Neural cell (in vitro differentiated cells): ENCODE measurements around the gene KASH5. TPM values are rescaled to one million over a fixed set of nuclear protein-coding genes. Genes with fewer than 3 reads are reported as not detected.

Source experiments
- H2AFZ ChIP-seq: fragments of 200-600, 300-800 bp; sonication (generic), shearing (Covaris generic); 2 replicates; pipeline ENCODE4 v1.6.0; 2014; ENCODE audit warnings: low read depth, mild to moderate bottlenecking, antibody characterized with exemption, low read length, moderate library complexity
- H3F3A ChIP-seq: fragments of 200-600 bp; shearing (Covaris generic); 2 replicates; pipeline ENCODE4 v1.6.1; 2016; ENCODE audit warnings: mild to moderate bottlenecking, moderate library complexity, mixed read lengths, antibody characterized with exemption, low read length; ENCODE audit not compliant: insufficient read depth, poor library complexity, severe bottlenecking
- H3K27ac ChIP-seq: fragments of 200-600, 300-800 bp; sonication (generic), shearing (Covaris generic); 2 replicates; pipeline ENCODE4 v1.5.1; 2014; ENCODE audit warnings: mild to moderate bottlenecking, low read length, moderate library complexity
- H3K27me3 ChIP-seq: fragments of 300-800, 200-600 bp; sonication (generic), shearing (Covaris generic); 2 replicates; pipeline ENCODE4 v1.6.0; 2014; ENCODE audit warnings: mild to moderate bottlenecking, low read depth, low read length, moderate library complexity; ENCODE audit not compliant: insufficient read depth
- H3K36me3 ChIP-seq: fragments of 300-800, 200-600 bp; sonication (generic), shearing (Covaris generic); 2 replicates; pipeline ENCODE4 v1.5.1; 2014; ENCODE audit warnings: mild to moderate bottlenecking, antibody characterized with exemption, low read length, moderate library complexity; ENCODE audit not compliant: insufficient read depth
- H3K4me2 ChIP-seq: fragments of 300-800, 200-600 bp; sonication (generic), shearing (Covaris generic); 2 replicates; pipeline ENCODE4 v1.6.0; 2014; ENCODE audit warnings: mild to moderate bottlenecking, low read length
- H3K4me3 ChIP-seq: fragments of 300-800, 200-600 bp; sonication (generic), shearing (Covaris generic); 2 replicates; pipeline ENCODE4 v1.5.1; 2014; ENCODE audit warnings: mild to moderate bottlenecking, low read length, moderate library complexity
- H3K79me2 ChIP-seq: fragments of 200-600 bp; shearing (Covaris generic); replicated peaks from 2 replicates; pipeline ENCODE4 v1.6.0; 2014; ENCODE audit warnings: mild to moderate bottlenecking, low read length, moderate library complexity; ENCODE audit not compliant: insufficient read depth
- H3K9ac ChIP-seq: fragments of 300-800, 200-600 bp; sonication (generic), shearing (Covaris generic); 2 replicates; pipeline ENCODE4 v1.6.1; 2016; ENCODE audit warnings: mild to moderate bottlenecking, low read length, mixed read lengths
- H3K9me2 ChIP-seq: fragments of 200-600 bp; shearing (Covaris generic); 2 replicates; pipeline ENCODE4 v1.6.1; 2016; ENCODE audit warnings: mild to moderate bottlenecking, low read length, mixed read lengths; ENCODE audit not compliant: insufficient read depth
- H3K9me3 ChIP-seq: fragments of 200-600, 300-800 bp; sonication (generic), shearing (Covaris generic); 2 replicates; pipeline ENCODE4 v1.6.1; 2016; ENCODE audit warnings: mild to moderate bottlenecking, mixed run types, low read length, moderate library complexity, mixed read lengths
- H4K20me1 ChIP-seq: fragments of 200-600 bp; shearing (Covaris generic); 2 replicates; pipeline ENCODE4 v1.6.1; 2016; ENCODE audit warnings: mild to moderate bottlenecking, mixed run types; ENCODE audit not compliant: insufficient read depth
- EP300 ChIP-seq: fragments of 450-650 bp; conservative IDR thresholded peaks from 2 replicates; pipeline ENCODE4 v1.6.1; 2014; ENCODE audit warnings: antibody characterized with exemption, mild to moderate bottlenecking, moderate library complexity; ENCODE audit not compliant: poor library complexity, severe bottlenecking
- EZH2 ChIP-seq: fragments of 200-600, 300-800 bp; shearing (Covaris generic), sonication (generic); IDR thresholded peaks from 2 replicates; pipeline ENCODE4 v1.6.1; 2014; ENCODE audit warnings: antibody characterized with exemption, low read length, borderline replicate concordance, mild to moderate bottlenecking; ENCODE audit not compliant: insufficient read depth, poor library complexity, severe bottlenecking
- MXI1 ChIP-seq: fragments of 450-650 bp; conservative IDR thresholded peaks from 2 replicates; pipeline ENCODE4 v1.6.1; 2014; ENCODE audit warnings: antibody characterized with exemption, mild to moderate bottlenecking; ENCODE audit not compliant: poor library complexity, severe bottlenecking
- POLR2AphosphoS5 ChIP-seq: IDR thresholded peaks from 2 replicates; pipeline ENCODE4 v1.6.1; 2012
- RAD21 ChIP-seq: fragments of 450-650 bp; conservative IDR thresholded peaks from 2 replicates; pipeline ENCODE4 v1.6.1; 2014; ENCODE audit warnings: antibody characterized with exemption, mild to moderate bottlenecking, moderate library complexity
- SMC3 ChIP-seq: fragments of 450-650 bp; conservative IDR thresholded peaks from 2 replicates; pipeline ENCODE4 v1.6.1; 2014; ENCODE audit warnings: antibody characterized with exemption, mild to moderate bottlenecking, moderate library complexity; ENCODE audit not compliant: poor library complexity
- TAF1 ChIP-seq: IDR thresholded peaks from 2 replicates; pipeline ENCODE4 v1.6.1; 2012; ENCODE audit warnings: low read depth
- polyA plus RNA-seq: library from polyadenylated mRNA; depleted of rRNA; stranded (reverse); fragments of >200 nt; gene quantifications from 2 replicates; pipeline ENCODE4 v1.2.3, GENCODE V29; 2014
- TF ChIP-seq, protein P1 (sequence below): IDR thresholded peaks from 2 replicates; pipeline ENCODE4 v1.6.1; 2012; ENCODE audit warnings: borderline replicate concordance
- TF ChIP-seq, protein P2 (sequence below): fragments of 450-650 bp; IDR thresholded peaks from 2 replicates; pipeline ENCODE4 v1.5.1; 2014; ENCODE audit warnings: antibody characterized with exemption, mild to moderate bottlenecking, moderate library complexity; ENCODE audit not compliant: poor library complexity, severe bottlenecking

KASH5 gene
- polyA plus RNA-seq, 1 donor from 2014 or later = 0.11 TPM

- H3K79me2 ChIP-seq = no peaks in the 10 kb centered on the region
- no peak overlapping the region for H3K4me3 ChIP-seq
- H3K4me2 ChIP-seq = no peak overlapping the region
- no peak overlapping the region for H3K27ac ChIP-seq
- H4K20me1 ChIP-seq = no peaks in the 10 kb centered on the region
- H3K9me2 ChIP-seq = no peaks in the 10 kb centered on the region
- H3K9ac ChIP-seq = no peak overlapping the region
- no peak overlapping the region for H2AFZ ChIP-seq
- no peaks in the 10 kb centered on the region for H3F3A ChIP-seq
- peaks cover 47% of the 10 kb centered on the region for H3K27me3 ChIP-seq
- no peaks in the 10 kb centered on the region for H3K9me3 ChIP-seq
- no peaks in the 10 kb centered on the region for H3K36me3 ChIP-seq
- TF ChIP-seq, protein P1, sequence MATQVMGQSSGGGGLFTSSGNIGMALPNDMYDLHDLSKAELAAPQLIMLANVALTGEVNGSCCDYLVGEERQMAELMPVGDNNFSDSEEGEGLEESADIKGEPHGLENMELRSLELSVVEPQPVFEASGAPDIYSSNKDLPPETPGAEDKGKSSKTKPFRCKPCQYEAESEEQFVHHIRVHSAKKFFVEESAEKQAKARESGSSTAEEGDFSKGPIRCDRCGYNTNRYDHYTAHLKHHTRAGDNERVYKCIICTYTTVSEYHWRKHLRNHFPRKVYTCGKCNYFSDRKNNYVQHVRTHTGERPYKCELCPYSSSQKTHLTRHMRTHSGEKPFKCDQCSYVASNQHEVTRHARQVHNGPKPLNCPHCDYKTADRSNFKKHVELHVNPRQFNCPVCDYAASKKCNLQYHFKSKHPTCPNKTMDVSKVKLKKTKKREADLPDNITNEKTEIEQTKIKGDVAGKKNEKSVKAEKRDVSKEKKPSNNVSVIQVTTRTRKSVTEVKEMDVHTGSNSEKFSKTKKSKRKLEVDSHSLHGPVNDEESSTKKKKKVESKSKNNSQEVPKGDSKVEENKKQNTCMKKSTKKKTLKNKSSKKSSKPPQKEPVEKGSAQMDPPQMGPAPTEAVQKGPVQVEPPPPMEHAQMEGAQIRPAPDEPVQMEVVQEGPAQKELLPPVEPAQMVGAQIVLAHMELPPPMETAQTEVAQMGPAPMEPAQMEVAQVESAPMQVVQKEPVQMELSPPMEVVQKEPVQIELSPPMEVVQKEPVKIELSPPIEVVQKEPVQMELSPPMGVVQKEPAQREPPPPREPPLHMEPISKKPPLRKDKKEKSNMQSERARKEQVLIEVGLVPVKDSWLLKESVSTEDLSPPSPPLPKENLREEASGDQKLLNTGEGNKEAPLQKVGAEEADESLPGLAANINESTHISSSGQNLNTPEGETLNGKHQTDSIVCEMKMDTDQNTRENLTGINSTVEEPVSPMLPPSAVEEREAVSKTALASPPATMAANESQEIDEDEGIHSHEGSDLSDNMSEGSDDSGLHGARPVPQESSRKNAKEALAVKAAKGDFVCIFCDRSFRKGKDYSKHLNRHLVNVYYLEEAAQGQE = no peak
- no peak for TF ChIP-seq MXI1
- TF ChIP-seq SMC3 = no peak
- TF ChIP-seq EP300 = no peak
- TF ChIP-seq EZH2 = no peak
- TF ChIP-seq RAD21 = no peak
- TF ChIP-seq POLR2AphosphoS5 = no peak
- TF ChIP-seq, protein P2, sequence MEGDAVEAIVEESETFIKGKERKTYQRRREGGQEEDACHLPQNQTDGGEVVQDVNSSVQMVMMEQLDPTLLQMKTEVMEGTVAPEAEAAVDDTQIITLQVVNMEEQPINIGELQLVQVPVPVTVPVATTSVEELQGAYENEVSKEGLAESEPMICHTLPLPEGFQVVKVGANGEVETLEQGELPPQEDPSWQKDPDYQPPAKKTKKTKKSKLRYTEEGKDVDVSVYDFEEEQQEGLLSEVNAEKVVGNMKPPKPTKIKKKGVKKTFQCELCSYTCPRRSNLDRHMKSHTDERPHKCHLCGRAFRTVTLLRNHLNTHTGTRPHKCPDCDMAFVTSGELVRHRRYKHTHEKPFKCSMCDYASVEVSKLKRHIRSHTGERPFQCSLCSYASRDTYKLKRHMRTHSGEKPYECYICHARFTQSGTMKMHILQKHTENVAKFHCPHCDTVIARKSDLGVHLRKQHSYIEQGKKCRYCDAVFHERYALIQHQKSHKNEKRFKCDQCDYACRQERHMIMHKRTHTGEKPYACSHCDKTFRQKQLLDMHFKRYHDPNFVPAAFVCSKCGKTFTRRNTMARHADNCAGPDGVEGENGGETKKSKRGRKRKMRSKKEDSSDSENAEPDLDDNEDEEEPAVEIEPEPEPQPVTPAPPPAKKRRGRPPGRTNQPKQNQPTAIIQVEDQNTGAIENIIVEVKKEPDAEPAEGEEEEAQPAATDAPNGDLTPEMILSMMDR = no peak
- TF ChIP-seq TAF1 = no peak
Observed at GRCh38 chr19:49419173-49419572, 31.1 kb downstream of the KASH5 start.

- Histone ChIP-seq H4K20me1 (no peaks in the 10 kb centered on the region), H3K9me3 (no peaks in the 10 kb centered on the region), H3K79me2 (no peaks in the 10 kb centered on the region), H3K9me2 (no peaks in the 10 kb centered on the region), H3K27me3 (peaks cover 55% of the 10 kb centered on the region), H3K36me3 (no peaks in the 10 kb centered on the region), H3K4me3 (no peak overlapping the region), H3F3A (no peaks in the 10 kb centered on the region), H3K4me2 (no peak overlapping the region), H2AFZ (no peak overlapping the region), H3K9ac (no peak overlapping the region), H3K27ac (no peak overlapping the region)
- TF ChIP-seq TAF1 (no peak), SMC3 (no peak), EZH2 (no peak), MXI1 (no peak), RAD21 (no peak), POLR2AphosphoS5 (no peak), EP300 (no peak)
- TF ChIP-seq, protein P2 = no peak
Observed at GRCh38 chr19:49420227-49420626, 32.2 kb downstream of the KASH5 start.
